Measurements from ENCODE around the gene TPCN2. TPM values are rescaled to one million over a fixed set of nuclear protein-coding genes. Genes with fewer than 3 reads are reported as not detected.

TPCN2 gene
- total RNA-seq, 2 donors from 2014 or later = 17.6 to 31.0 TPM

- DNase-seq (ENCODE audit: low spot score) = no peak
- Histone ChIP-seq H3K4me1 (replicated peaks) (peaks cover 22% of the 10 kb centered on the region), H3K4me3 (no peak overlapping the region), H3K9me3 (no peaks in the 10 kb centered on the region), H3K27ac (no peak overlapping the region), H3K36me3 (no peaks in the 10 kb centered on the region), H3K27me3 (replicated peaks; ENCODE audit: insufficient read depth) (no peaks in the 10 kb centered on the region)
- TF ChIP-seq CTCF (IDR thresholded peaks at IDR 0.05) = no peak
- TF ChIP-seq POLR2A (IDR thresholded peaks at IDR 0.05) = no peak
- TF ChIP-seq POLR2AphosphoS5 (IDR thresholded peaks at IDR 0.05) = no peak
- WGBS = 66% methylated on average over 16 of the region's 17 CpGs
- intact Hi-C loops (cut with DNase I) = loop anchor here (1.0 to 2.0 kb wide), 2 partner anchors 541 to 569 kb away; no protein-coding TSS in a partner anchor
These were observed 53.3 kb downstream of the TPCN2 start for GRCh38 chr11:69101792-69102695.

- intact Hi-C loops (cut with DNase I) = no loop called here
- no peak for DNase-seq (ENCODE audit: low spot score)
- H3K4me3 ChIP-seq = no peak overlapping the region
- no peaks in the 10 kb centered on the region for H3K9me3 ChIP-seq
- peaks cover 26% of the 10 kb centered on the region for H3K4me1 ChIP-seq (replicated peaks)
- WGBS = 70% methylated on average over 23 of the region's 24 CpGs
- H3K27me3 ChIP-seq (replicated peaks; ENCODE audit: insufficient read depth) = no peaks in the 10 kb centered on the region
- no peaks in the 10 kb centered on the region for H3K36me3 ChIP-seq
- no peak for TF ChIP-seq POLR2AphosphoS5 (IDR thresholded peaks at IDR 0.05)
- TF ChIP-seq CTCF (IDR thresholded peaks at IDR 0.05) = peak in 1 of 4 experiments; percentile 13
- no peak overlapping the region for H3K27ac ChIP-seq
These were observed 54.2 kb downstream of the TPCN2 start for GRCh38 chr11:69102732-69103615.

- peaks cover 26% of the 10 kb centered on the region for H3K4me1 ChIP-seq (replicated peaks)
- WGBS = 80% methylated on average over 14 of the region's 14 CpGs
- intact Hi-C loops (cut with DNase I) = no loop called here
- no peak for DNase-seq (ENCODE audit: low spot score)
- H3K27ac ChIP-seq = no peak overlapping the region
- no peaks in the 10 kb centered on the region for H3K27me3 ChIP-seq (replicated peaks; ENCODE audit: insufficient read depth)
- no peaks in the 10 kb centered on the region for H3K36me3 ChIP-seq
- no peak overlapping the region for H3K4me3 ChIP-seq
- no peaks in the 10 kb centered on the region for H3K9me3 ChIP-seq
- TF ChIP-seq POLR2A (IDR thresholded peaks at IDR 0.05) (no peak), POLR2AphosphoS5 (IDR thresholded peaks at IDR 0.05) (no peak), CTCF (IDR thresholded peaks at IDR 0.05) (no peak)
These were observed 55.6 kb downstream of the TPCN2 start for GRCh38 chr11:69104212-69104855.

- H3K36me3 ChIP-seq = no peaks in the 10 kb centered on the region
- no peak for DNase-seq (ENCODE audit: low spot score)
- TF ChIP-seq POLR2AphosphoS5 (IDR thresholded peaks at IDR 0.05) (no peak), POLR2A (IDR thresholded peaks at IDR 0.05) (no peak), CTCF (IDR thresholded peaks at IDR 0.05) (no peak)
- peak overlapping the region; percentile 83 to 87 for H3K27ac ChIP-seq
- no peaks in the 10 kb centered on the region for H3K9me3 ChIP-seq
- peaks cover 26% of the 10 kb centered on the region for H3K4me1 ChIP-seq (replicated peaks)
- intact Hi-C loops (cut with DNase I) = no loop called here
- H3K27me3 ChIP-seq (replicated peaks; ENCODE audit: insufficient read depth) = no peaks in the 10 kb centered on the region
- WGBS = 91% methylated on average over 20 of the region's 21 CpGs
- no peak overlapping the region for H3K4me3 ChIP-seq
These were observed 56.2 kb downstream of the TPCN2 start for GRCh38 chr11:69104856-69105395.
